Activated naive CD4-positive, alpha-beta T cell treated with anti-CD3 and anti-CD28 coated beads, Interleukin-2, amount 50 U/mL, for 24 hours (primary cell): ENCODE measurements around the gene IL18R1.
"Not testable (repeated sequence)": the region's sequence is repeated elsewhere in the genome, so short reads cannot be mapped to it uniquely, and the experiment has no call there.

Source experiments
- H3K27ac Mint-ChIP-seq: one replicate; pipeline ENCODE4 v1.8.0; 2021; ENCODE audit warnings: mild to moderate bottlenecking, mixed read lengths
- H3K27me3 Mint-ChIP-seq: one replicate; pipeline ENCODE4 v1.8.0; 2021; ENCODE audit warnings: mixed read lengths
- H3K36me3 Mint-ChIP-seq: one replicate; pipeline ENCODE4 v1.8.0; 2021; ENCODE audit warnings: mixed read lengths
- H3K4me1 Mint-ChIP-seq: one replicate; pipeline ENCODE4 v1.8.0; 2021; ENCODE audit warnings: mixed read lengths
- H3K4me3 Mint-ChIP-seq: one replicate; pipeline ENCODE4 v1.8.0; 2021; ENCODE audit warnings: mild to moderate bottlenecking, mixed read lengths
- H3K9me3 Mint-ChIP-seq: one replicate; pipeline ENCODE4 v1.8.0; 2021; ENCODE audit warnings: mixed read lengths

Gene IL18R1

GRCh38 chr2:102355526-102356380 is at the start of gene IL18R1:
Gene IL18R1, plus strand, starts transcription at chr2:102355796. Its CDS starts 6,865 bp downstream, at chr2:102362661.
- peaks cover 48% of the 10 kb centered on the region for H3K4me1 Mint-ChIP-seq
- H3K27ac Mint-ChIP-seq: peak within 1 kb of the TSS; percentile 100
- peak within 1 kb of the TSS; percentile 99 for H3K4me3 Mint-ChIP-seq
- no peaks in the 10 kb centered on the region for H3K36me3 Mint-ChIP-seq
- no peaks in the 10 kb centered on the region for H3K9me3 Mint-ChIP-seq
- H3K27me3 Mint-ChIP-seq: no peaks in the 10 kb centered on the region

- Mint-ChIP-seq H3K9me3 (no peaks in the 10 kb centered on the region), H3K36me3 (no peaks in the 10 kb centered on the region), H3K4me1 (peaks cover 24% of the 10 kb centered on the region), H3K27ac (no peak overlapping the region), H3K27me3 (no peaks in the 10 kb centered on the region), H3K4me3 (no peak overlapping the region)
Measured at GRCh38 chr2:102306125-102306524, 49.5 kb upstream of the IL18R1 start.

GRCh38 chr2:102310964-102311640 is 44.5 kb upstream of the IL18R1 start, which contains the start of gene IL1RL1:
Gene IL1RL1, plus strand, starts transcription at chr2:102311563. Its CDS starts 26,702 bp downstream, at chr2:102338265.
- H3K27me3 Mint-ChIP-seq: no peaks in the 10 kb centered on the region
- no peak within 1 kb of the TSS for H3K27ac Mint-ChIP-seq
- no peaks in the 10 kb centered on the region for H3K9me3 Mint-ChIP-seq
- H3K4me3 Mint-ChIP-seq: no peak within 1 kb of the TSS
- H3K4me1 Mint-ChIP-seq: no peaks in the 10 kb centered on the region
- H3K36me3 Mint-ChIP-seq: no peaks in the 10 kb centered on the region

GRCh38 chr2:102313025-102313424 is 42.6 kb upstream of the IL18R1 start:
- Mint-ChIP-seq H3K4me1 (no peaks in the 10 kb centered on the region), H3K9me3 (no peaks in the 10 kb centered on the region), H3K27me3 (no peaks in the 10 kb centered on the region), H3K27ac (no peak overlapping the region), H3K36me3 (no peaks in the 10 kb centered on the region), H3K4me3 (no peak overlapping the region)

GRCh38 chr2:102313471-102313870 is 42.1 kb upstream of the IL18R1 start:
- Mint-ChIP-seq H3K27ac (no peak overlapping the region), H3K4me1 (no peaks in the 10 kb centered on the region), H3K4me3 (no peak overlapping the region), H3K9me3 (no peaks in the 10 kb centered on the region), H3K36me3 (no peaks in the 10 kb centered on the region), H3K27me3 (no peaks in the 10 kb centered on the region)

GRCh38 chr2:102313950-102314349 is 41.6 kb upstream of the IL18R1 start:
- Mint-ChIP-seq H3K9me3 (no peaks in the 10 kb centered on the region), H3K4me1 (no peaks in the 10 kb centered on the region), H3K27ac (no peak overlapping the region), H3K4me3 (no peak overlapping the region), H3K36me3 (no peaks in the 10 kb centered on the region), H3K27me3 (no peaks in the 10 kb centered on the region)

- no peaks in the 10 kb centered on the region for H3K36me3 Mint-ChIP-seq
- no peaks in the 10 kb centered on the region for H3K4me1 Mint-ChIP-seq
- no peak overlapping the region for H3K4me3 Mint-ChIP-seq
- H3K9me3 Mint-ChIP-seq: no peaks in the 10 kb centered on the region
- H3K27me3 Mint-ChIP-seq: no peaks in the 10 kb centered on the region
- H3K27ac Mint-ChIP-seq: peak overlapping the region; percentile 52
Measured at GRCh38 chr2:102315921-102316320, 39.7 kb upstream of the IL18R1 start.

- Mint-ChIP-seq H3K9me3 (no peaks in the 10 kb centered on the region), H3K36me3 (no peaks in the 10 kb centered on the region), H3K4me3 (no peak overlapping the region), H3K27me3 (no peaks in the 10 kb centered on the region), H3K4me1 (no peaks in the 10 kb centered on the region), H3K27ac (no peak overlapping the region)
Measured at GRCh38 chr2:102317715-102318114, 37.9 kb upstream of the IL18R1 start.

GRCh38 chr2:102318437-102318836 is 37.2 kb upstream of the IL18R1 start:
- Mint-ChIP-seq H3K27me3 (no peaks in the 10 kb centered on the region), H3K27ac (no peak overlapping the region), H3K9me3 (no peaks in the 10 kb centered on the region), H3K36me3 (no peaks in the 10 kb centered on the region), H3K4me3 (no peak overlapping the region), H3K4me1 (no peaks in the 10 kb centered on the region)

GRCh38 chr2:102321941-102322719 is 33.5 kb upstream of the IL18R1 start:
- no peak overlapping the region for H3K4me3 Mint-ChIP-seq
- no peak overlapping the region for H3K27ac Mint-ChIP-seq
- no peaks in the 10 kb centered on the region for H3K36me3 Mint-ChIP-seq
- H3K27me3 Mint-ChIP-seq: no peaks in the 10 kb centered on the region
- H3K9me3 Mint-ChIP-seq: no peaks in the 10 kb centered on the region
- no peaks in the 10 kb centered on the region for H3K4me1 Mint-ChIP-seq

- H3K36me3 Mint-ChIP-seq, H3K9me3 Mint-ChIP-seq, H3K27me3 Mint-ChIP-seq, H3K4me3 Mint-ChIP-seq, H3K4me1 Mint-ChIP-seq, H3K27ac Mint-ChIP-seq: not testable (repeated sequence)
Measured at GRCh38 chr2:102324914-102325313, 30.7 kb upstream of the IL18R1 start.

GRCh38 chr2:102331311-102331980 is 24.1 kb upstream of the IL18R1 start:
- H3K27ac Mint-ChIP-seq: no peak overlapping the region
- peaks cover 2% of the 10 kb centered on the region for H3K36me3 Mint-ChIP-seq
- no peaks in the 10 kb centered on the region for H3K4me1 Mint-ChIP-seq
- H3K4me3 Mint-ChIP-seq: no peak overlapping the region
- H3K9me3 Mint-ChIP-seq: peaks cover 7% of the 10 kb centered on the region
- no peaks in the 10 kb centered on the region for H3K27me3 Mint-ChIP-seq

- peaks cover 2% of the 10 kb centered on the region for H3K36me3 Mint-ChIP-seq
- H3K9me3 Mint-ChIP-seq: peaks cover 7% of the 10 kb centered on the region
- H3K4me1 Mint-ChIP-seq: no peaks in the 10 kb centered on the region
- H3K27me3 Mint-ChIP-seq: no peaks in the 10 kb centered on the region
- H3K4me3 Mint-ChIP-seq: no peak overlapping the region
- no peak overlapping the region for H3K27ac Mint-ChIP-seq
Measured at GRCh38 chr2:102334486-102334885, 21.1 kb upstream of the IL18R1 start.

- no peaks in the 10 kb centered on the region for H3K4me1 Mint-ChIP-seq
- no peaks in the 10 kb centered on the region for H3K27me3 Mint-ChIP-seq
- peaks cover 7% of the 10 kb centered on the region for H3K9me3 Mint-ChIP-seq
- H3K36me3 Mint-ChIP-seq: peaks cover 2% of the 10 kb centered on the region
- no peak overlapping the region for H3K4me3 Mint-ChIP-seq
- no peak overlapping the region for H3K27ac Mint-ChIP-seq
Measured at GRCh38 chr2:102335871-102336366, 19.7 kb upstream of the IL18R1 start.

- Mint-ChIP-seq H3K9me3 (peaks cover 7% of the 10 kb centered on the region), H3K4me3 (no peak overlapping the region), H3K27ac (no peak overlapping the region), H3K36me3 (peaks cover 2% of the 10 kb centered on the region), H3K27me3 (no peaks in the 10 kb centered on the region), H3K4me1 (no peaks in the 10 kb centered on the region)
Measured at GRCh38 chr2:102336502-102336945, 19.1 kb upstream of the IL18R1 start.
